K562 (cell line): ENCODE data around the gene ICE2. TPM values are rescaled to one million over a fixed set of nuclear protein-coding genes. Genes with fewer than 3 reads are reported as not detected.

Experiments used
- ATAC-seq: fragments of 200-7000 bp; cut with Tn5 transposase; 3 replicates; pipeline ENCODE4 v1.9.1; 2020; ENCODE audit warnings: moderate library complexity
- Bru-seq: library from RNA; stranded (reverse); fragments of 400-500 nt; gene quantifications from one replicate; lab custom pipeline; 2021; lab: Mats Ljungman, UMichigan
- BruChase-seq, 2 experiments: library from RNA; stranded (reverse); fragments of 400-500 nt; gene quantifications; one replicate each; lab custom pipeline; 2021; lab: Mats Ljungman, UMichigan
- BruUV-seq: library from RNA; stranded (reverse); fragments of 400-500 nt; replicated peaks from 2 replicates; lab custom pipeline; 2021; lab: Mats Ljungman, UMichigan
- CTCF ChIA-PET: fragments of 300-600 bp; formaldehyde crosslinking; extraction: SDS; loops from one replicate; lab custom pipeline; 2021; ENCODE audit warnings: low intra/inter-chr PET ratio; lab: Yijun Ruan, JAX
- POLR2A ChIA-PET: fragments of 300-600, 350-650 bp; sonication (Branson Sonifier 250); formaldehyde crosslinking; extraction: SDS; loops from one replicate; lab custom pipeline; 2021; ENCODE audit warnings: antibody characterized with exemption, inconsistent platforms; lab: Yijun Ruan, JAX
- DNase-seq, 4 experiments: peaks; one replicate each; pipeline versions ENCODE4 v3.0.0 to v3.0.0-alpha.2; 2011 to 2018; ENCODE audit warnings: low spot score in 3 of 4, mixed read lengths in 3 of 4; ENCODE audit errors: extremely low read depth in 1 of 4
- FAIRE-seq: peaks from 2 replicates; lab custom pipeline; 2011; peaks lifted over from hg19 to GRCh38; lab: Jason Lieb, UNC
- H2AFZ ChIP-seq: 2 replicates; pipeline ENCODE4 v1.6.0; 2011; ENCODE audit warnings: low read depth, low read length, control low read depth, inconsistent platforms
- H3K27ac ChIP-seq: fragments of 200-600 bp; 3 replicates; pipeline ENCODE4 v1.8.0; 2011; ENCODE audit warnings: low read depth, mild to moderate bottlenecking, control low read depth, inconsistent platforms, low read length, moderate library complexity, mixed read lengths; ENCODE audit errors: extremely low read depth
- H3K27me3 ChIP-seq, 2 experiments: fragments of 300-600 bp in 1 of 2; 2 replicates in 1 of 2; 3 replicates in 1 of 2; pipeline versions ENCODE4 v1.6.0 to v1.8.0; 2011; ENCODE audit warnings: inconsistent platforms in 2 of 2, low read length in 2 of 2, mild to moderate bottlenecking in 1 of 2, mixed read lengths in 1 of 2, moderate library complexity in 1 of 2; ENCODE audit not compliant: control insufficient read depth in 2 of 2, insufficient read depth in 2 of 2
- H3K36me3 ChIP-seq: fragments of 300-600 bp; 3 replicates; pipeline ENCODE4 v1.8.0; 2011; ENCODE audit warnings: mild to moderate bottlenecking, low read length, inconsistent platforms; ENCODE audit not compliant: control insufficient read depth, insufficient read depth
- H3K4me1 ChIP-seq, 2 experiments: fragments of 200-600 bp in 1 of 2; replicated peaks in 1 of 2; 2 replicates in 1 of 2; 3 replicates in 1 of 2; pipeline versions ENCODE4 v1.5.1 to v1.8.0; 2011; ENCODE audit warnings: inconsistent platforms in 2 of 2, low read length in 2 of 2, mild to moderate bottlenecking in 1 of 2, mixed read lengths in 1 of 2, moderate library complexity in 1 of 2; ENCODE audit not compliant: control insufficient read depth in 2 of 2, insufficient read depth in 2 of 2
- H3K4me2 ChIP-seq: 2 replicates; pipeline ENCODE4 v1.6.1; 2011; ENCODE audit warnings: low read length, control low read depth, inconsistent platforms, mixed read lengths; ENCODE audit not compliant: insufficient read depth
- H3K4me3 ChIP-seq: fragments of 200-600 bp; sonication (generic), shearing (Covaris generic); 2 replicates; pipeline ENCODE4 v1.5.1; 2016; ENCODE audit warnings: control low read depth, inconsistent platforms
- H3K79me2 ChIP-seq: fragments of 200-600 bp; 3 replicates; pipeline ENCODE4 v1.8.0; 2011; ENCODE audit warnings: low read length, inconsistent platforms; ENCODE audit not compliant: control insufficient read depth, insufficient read depth
- H3K9ac ChIP-seq, 2 experiments: 2 replicates each; pipeline versions ENCODE4 v1.6.0 to v1.6.1; 2011; ENCODE audit warnings: low read depth in 2 of 2, low read length in 2 of 2, control low read depth in 1 of 2, inconsistent platforms in 1 of 2, mild to moderate bottlenecking in 1 of 2, mixed read lengths in 1 of 2; ENCODE audit not compliant: insufficient read depth in 1 of 2
- H3K9me1 ChIP-seq: one replicate; pipeline ENCODE4 v1.6.0; 2011; ENCODE audit warnings: inconsistent platforms, mild to moderate bottlenecking, low read length, moderate library complexity; ENCODE audit not compliant: control insufficient read depth, insufficient read depth
- H3K9me3 ChIP-seq: replicated peaks from 2 replicates; pipeline ENCODE4 v1.5.1; 2011; ENCODE audit warnings: low read depth, low read length, inconsistent platforms; ENCODE audit not compliant: control insufficient read depth, insufficient read depth
- H4K20me1 ChIP-seq: replicated peaks from 2 replicates; pipeline ENCODE4 v1.6.1; 2011; ENCODE audit warnings: low read length, inconsistent platforms, mixed read lengths; ENCODE audit not compliant: control insufficient read depth, insufficient read depth
- LEF1 ChIP-seq: fragments of 450-650 bp; IDR thresholded peaks from 2 replicates; pipeline ENCODE4 v1.6.1; 2016; ENCODE audit warnings: mild to moderate bottlenecking
- PCBP1 ChIP-seq: fragments of 200-400 bp; formaldehyde crosslinking; IDR thresholded peaks from 2 replicates; pipeline ENCODE4 v1.6.1; 2018; ENCODE audit warnings: mild to moderate bottlenecking, low read depth, low read length; ENCODE audit not compliant: poor library complexity, severe bottlenecking
- ZNF274 ChIP-seq: IDR thresholded peaks from 2 replicates; pipeline ENCODE4 v1.6.1; 2011; ENCODE audit warnings: low read depth, mild to moderate bottlenecking, low read length, moderate library complexity, borderline replicate concordance
- WGBS: fragments of 100-300 bp; shearing (Covaris generic); methylation state at CpG from one replicate; pipeline ENCODE4 v1.1.6; 2016; ENCODE audit warnings: low coverage, mixed read lengths; ENCODE audit not compliant: insufficient coverage; ENCODE audit errors: missing lambda C conversion rate; 5-methylcytosine and 5-hydroxymethylcytosine counted together
- in situ Hi-C: fragments of 300-500 bp; cut with MboI; formaldehyde crosslinking; loops from 4 replicates; pipeline ENCODE4 v1.15.0; 2018; ENCODE audit warnings: inconsistent platforms, mixed read lengths
- intact Hi-C: fragments of 100-400 bp; cut with micrococcal nuclease; formaldehyde crosslinking; loops from 2 replicates; pipeline ENCODE4 v1.14.2; 2022
- long read RNA-seq, 3 experiments: library from polyadenylated mRNA in 2 of 3; library from RNA in 1 of 3; unstranded in 2 of 3; stranded (forward) in 1 of 3; transcript quantifications; one replicate each; pipeline ENCODE4 v2.0.0, GENCODE V29; 2019 to 2022
- polyA minus RNA-seq, 3 experiments: library from RNA; depleted of rRNA, polyadenylated mRNA; stranded (reverse); fragments of >200 nt; gene quantifications; 2 replicates each; pipeline ENCODE4 v1.2.3, GENCODE V29; 2011
- polyA plus RNA-seq, 8 experiments: library from polyadenylated mRNA; depleted of rRNA in 4 of 8; stranded (reverse) in 5 of 8; unstranded in 3 of 8; fragments of >200 nt; fragmentation: Nextera tagmentation in 2 of 8; fragmentation: Illumina TruSeq in 1 of 8; extraction: Ambion mirVana in 2 of 8; extraction: Trizol in 1 of 8; gene quantifications; 2 replicates each; pipeline versions ENCODE4 v1.2.1 to v1.2.3, GENCODE V29; 2011 to 2014; ENCODE audit warnings: inconsistent platforms in 1 of 8, missing spikeins in 1 of 8
- total RNA-seq, 7 experiments: library from RNA; depleted of rRNA in 6 of 7; stranded (reverse); fragments of >200 nt in 6 of 7; fragmentation: Illumina TruSeq in 2 of 7; extraction: Trizol in 2 of 7; gene quantifications; 2 replicates each; pipeline versions ENCODE4 v1.2.1 to v1.2.3, GENCODE V29; 2011 to 2021; ENCODE audit warnings: low replicate concordance in 1 of 7
- TF ChIP-seq, protein P1 (sequence below): fragments of 450-650 bp; IDR thresholded peaks from 2 replicates; pipeline ENCODE4 v1.6.1; 2017; ENCODE audit warnings: antibody characterized with exemption, mild to moderate bottlenecking
- TF ChIP-seq, protein P2 (sequence below): fragments of 450-650 bp; IDR thresholded peaks from 2 replicates; pipeline ENCODE4 v1.6.1; 2016; ENCODE audit warnings: low read depth, mild to moderate bottlenecking, moderate library complexity

The ICE2 gene, protein sequence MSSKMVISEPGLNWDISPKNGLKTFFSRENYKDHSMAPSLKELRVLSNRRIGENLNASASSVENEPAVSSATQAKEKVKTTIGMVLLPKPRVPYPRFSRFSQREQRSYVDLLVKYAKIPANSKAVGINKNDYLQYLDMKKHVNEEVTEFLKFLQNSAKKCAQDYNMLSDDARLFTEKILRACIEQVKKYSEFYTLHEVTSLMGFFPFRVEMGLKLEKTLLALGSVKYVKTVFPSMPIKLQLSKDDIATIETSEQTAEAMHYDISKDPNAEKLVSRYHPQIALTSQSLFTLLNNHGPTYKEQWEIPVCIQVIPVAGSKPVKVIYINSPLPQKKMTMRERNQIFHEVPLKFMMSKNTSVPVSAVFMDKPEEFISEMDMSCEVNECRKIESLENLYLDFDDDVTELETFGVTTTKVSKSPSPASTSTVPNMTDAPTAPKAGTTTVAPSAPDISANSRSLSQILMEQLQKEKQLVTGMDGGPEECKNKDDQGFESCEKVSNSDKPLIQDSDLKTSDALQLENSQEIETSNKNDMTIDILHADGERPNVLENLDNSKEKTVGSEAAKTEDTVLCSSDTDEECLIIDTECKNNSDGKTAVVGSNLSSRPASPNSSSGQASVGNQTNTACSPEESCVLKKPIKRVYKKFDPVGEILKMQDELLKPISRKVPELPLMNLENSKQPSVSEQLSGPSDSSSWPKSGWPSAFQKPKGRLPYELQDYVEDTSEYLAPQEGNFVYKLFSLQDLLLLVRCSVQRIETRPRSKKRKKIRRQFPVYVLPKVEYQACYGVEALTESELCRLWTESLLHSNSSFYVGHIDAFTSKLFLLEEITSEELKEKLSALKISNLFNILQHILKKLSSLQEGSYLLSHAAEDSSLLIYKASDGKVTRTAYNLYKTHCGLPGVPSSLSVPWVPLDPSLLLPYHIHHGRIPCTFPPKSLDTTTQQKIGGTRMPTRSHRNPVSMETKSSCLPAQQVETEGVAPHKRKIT
- 69.6 and 202 TPM in 2 replicates for total RNA-seq (2011; cell fraction: chromatin; rRNA removed; ENCODE audit: low replicate concordance)
- total RNA-seq (2011; cell fraction: nucleolus; rRNA removed), result 35.4 and 55.4 TPM in 2 replicates
- total RNA-seq (2011; cell fraction: nucleoplasm; rRNA removed), result 87.3 and 162 TPM in 2 replicates
- total RNA-seq (2014; rRNA removed) (26.6 and 31.0 TPM in 2 replicates), total RNA-seq (2014; rRNA removed; fragmentation: Illumina TruSeq; extraction: Trizol) (58.1 and 67.9 TPM in 2 replicates), total RNA-seq (2015; rRNA removed; fragmentation: Illumina TruSeq; extraction: Trizol) (51.4 and 59.4 TPM in 2 replicates), total RNA-seq (2021) (63.7 and 69.7 TPM in 2 replicates), polyA plus RNA-seq (2011; rRNA removed) (78.9 and 87.9 TPM in 2 replicates), polyA plus RNA-seq (2014; fragmentation: Illumina TruSeq; extraction: Trizol) (58.7 and 62.6 TPM in 2 replicates), polyA plus RNA-seq (2014; fragmentation: Nextera tagmentation; extraction: Ambion mirVana) (10 to 100 TPM; 21.8 to 31.7 TPM), polyA plus RNA-seq (2014; rRNA removed) (37.9 and 42.0 TPM in 2 replicates), polyA minus RNA-seq (2011; rRNA and poly(A)+ RNA removed) (88.3 and 107 TPM in 2 replicates), Bru-seq, nascent RNA (percentile 87 among the genes with signal in this experiment), BruChase-seq, experiment 1, labeled RNA remaining after a 2-hour chase (percentile 92 among the genes with signal in this experiment), BruChase-seq, experiment 2, labeled RNA remaining after a 6-hour chase (percentile 90 among the genes with signal in this experiment)
- 32.6 and 41.3 TPM in 2 replicates for polyA plus RNA-seq (2011; cell fraction: cytosol; rRNA removed)
- polyA plus RNA-seq (2011; cell fraction: nucleus; rRNA removed), result 68.8 and 81.9 TPM in 2 replicates
- polyA plus RNA-seq (2012), result 36.8 and 38.4 TPM in 2 replicates
- polyA minus RNA-seq (2011; cell fraction: cytosol; rRNA and poly(A)+ RNA removed), result 41.0 and 42.8 TPM in 2 replicates
- polyA minus RNA-seq (2011; cell fraction: nucleus; rRNA and poly(A)+ RNA removed), result 73.4 and 123 TPM in 2 replicates
- long read RNA-seq, experiment 1, full-length matches to known transcripts, result 54 of 134 reads
- long read RNA-seq, experiment 1, partial matches to known transcripts, result 34 of 134 reads
- long read RNA-seq, experiment 1, other reads (novel, unspliced or antisense), result 46 of 134 reads
- long read RNA-seq, experiment 2, full-length matches to known transcripts, result 2 of 32 reads
- long read RNA-seq, experiment 2, partial matches to known transcripts, result 16 of 32 reads
- long read RNA-seq, experiment 2, other reads (novel, unspliced or antisense), result 14 of 32 reads
- long read RNA-seq, experiment 3, full-length matches to known transcripts, result 12 of 43 reads
- long read RNA-seq, experiment 3, partial matches to known transcripts, result 17 of 43 reads
- long read RNA-seq, experiment 3, other reads (novel, unspliced or antisense), result 14 of 43 reads

DNA sequence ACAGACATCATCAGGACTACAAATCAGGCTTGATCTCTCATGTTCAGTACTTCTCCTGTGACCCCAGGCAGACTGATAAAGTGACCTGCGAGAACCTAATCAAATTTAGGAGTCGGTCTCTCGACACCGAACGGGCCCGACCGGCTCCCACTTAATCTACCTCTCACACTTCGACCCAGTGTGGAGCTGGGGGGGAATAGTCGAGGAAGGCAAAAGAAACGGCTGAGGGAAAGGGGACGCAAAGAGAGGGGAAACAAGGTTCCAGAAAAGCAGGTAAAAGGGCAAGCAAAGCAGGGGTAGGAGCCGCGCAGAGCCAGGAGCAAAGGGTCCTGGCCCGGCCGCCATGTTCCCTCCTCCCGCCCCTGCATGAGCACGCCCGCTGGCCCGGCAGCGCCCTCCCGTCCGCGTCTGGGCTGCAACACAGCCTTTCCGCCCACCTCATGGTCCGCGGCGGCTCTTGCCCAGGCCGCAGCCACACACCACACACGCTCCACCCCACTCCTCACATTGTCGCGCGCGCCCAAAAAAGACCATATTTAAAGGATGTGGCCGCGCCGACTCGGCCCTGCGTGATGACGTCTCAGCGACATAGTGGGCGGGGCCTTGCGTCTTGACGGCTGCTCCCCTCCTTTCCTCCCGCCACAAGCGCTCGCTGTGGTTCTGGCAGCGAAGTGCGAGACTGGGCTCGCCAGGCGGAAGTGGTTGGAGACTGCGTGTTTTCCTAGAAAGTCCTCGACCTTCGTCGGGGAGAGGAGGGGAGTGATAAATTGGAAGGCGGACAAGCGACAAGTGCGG lies at the start of gene ICE2:
TSS of gene ICE2 (minus strand) at position 577 of the 795 bp plus-strand sequence. CDS start 1,165 bp downstream, outside the sequence.
- no peaks in the 10 kb centered on the region for H3K9me3 ChIP-seq
- peaks cover 60% of the 10 kb centered on the region for H3K79me2 ChIP-seq
- ChIA-PET POLR2A (interaction anchor here (0.5 to 2.1 kb wide), 11 partner anchors 11 to 790 kb away, joined by 3 to 8 read pairs (median 5); no protein-coding TSS in a partner anchor), CTCF (no interaction called here)
- FAIRE-seq (peak; percentile 99), DNase-seq (peak; percentile 90 to 97 (median 90)), ATAC-seq (peak; percentile 92)
- H3K4me2 ChIP-seq, result peak within 1 kb of the TSS; percentile 97
- peak within 1 kb of the TSS; percentile 92 to 97 for H3K9ac ChIP-seq
- BruUV-seq, result no TSS peak
- peaks cover 0 to 11% of the 10 kb centered on the region in 2 experiments; a peak in 2 of 5 replicates for H3K4me1 ChIP-seq
- peak within 1 kb of the TSS; percentile 95 for H3K27ac ChIP-seq
- 1% methylated on average over 48 of the region's 57 CpGs for WGBS
- in situ Hi-C loops (no loop called here), intact Hi-C loops (loop anchor here (2.0 kb wide), 2 partner anchors 82 to 790 kb away; partner anchors contain the start of genes ANXA2 and BNIP2)
- H3K36me3 ChIP-seq, result peaks cover 31% of the 10 kb centered on the region
- H3K9me1 ChIP-seq, result no peaks in the 10 kb centered on the region
- peak within 1 kb of the TSS; percentile 98 for H2AFZ ChIP-seq
- no peaks in the 10 kb centered on the region for H4K20me1 ChIP-seq
- H3K4me3 ChIP-seq, result peak within 1 kb of the TSS; percentile 80
- no peaks in the 10 kb centered on the region for H3K27me3 ChIP-seq
- TF ChIP-seq LEF1 (0 out of 2 replicates have a peak, but pooled peaks have one; percentile 26), ZNF274 (no peak), PCBP1 (peak; percentile 80)
- TF ChIP-seq, protein P1, sequence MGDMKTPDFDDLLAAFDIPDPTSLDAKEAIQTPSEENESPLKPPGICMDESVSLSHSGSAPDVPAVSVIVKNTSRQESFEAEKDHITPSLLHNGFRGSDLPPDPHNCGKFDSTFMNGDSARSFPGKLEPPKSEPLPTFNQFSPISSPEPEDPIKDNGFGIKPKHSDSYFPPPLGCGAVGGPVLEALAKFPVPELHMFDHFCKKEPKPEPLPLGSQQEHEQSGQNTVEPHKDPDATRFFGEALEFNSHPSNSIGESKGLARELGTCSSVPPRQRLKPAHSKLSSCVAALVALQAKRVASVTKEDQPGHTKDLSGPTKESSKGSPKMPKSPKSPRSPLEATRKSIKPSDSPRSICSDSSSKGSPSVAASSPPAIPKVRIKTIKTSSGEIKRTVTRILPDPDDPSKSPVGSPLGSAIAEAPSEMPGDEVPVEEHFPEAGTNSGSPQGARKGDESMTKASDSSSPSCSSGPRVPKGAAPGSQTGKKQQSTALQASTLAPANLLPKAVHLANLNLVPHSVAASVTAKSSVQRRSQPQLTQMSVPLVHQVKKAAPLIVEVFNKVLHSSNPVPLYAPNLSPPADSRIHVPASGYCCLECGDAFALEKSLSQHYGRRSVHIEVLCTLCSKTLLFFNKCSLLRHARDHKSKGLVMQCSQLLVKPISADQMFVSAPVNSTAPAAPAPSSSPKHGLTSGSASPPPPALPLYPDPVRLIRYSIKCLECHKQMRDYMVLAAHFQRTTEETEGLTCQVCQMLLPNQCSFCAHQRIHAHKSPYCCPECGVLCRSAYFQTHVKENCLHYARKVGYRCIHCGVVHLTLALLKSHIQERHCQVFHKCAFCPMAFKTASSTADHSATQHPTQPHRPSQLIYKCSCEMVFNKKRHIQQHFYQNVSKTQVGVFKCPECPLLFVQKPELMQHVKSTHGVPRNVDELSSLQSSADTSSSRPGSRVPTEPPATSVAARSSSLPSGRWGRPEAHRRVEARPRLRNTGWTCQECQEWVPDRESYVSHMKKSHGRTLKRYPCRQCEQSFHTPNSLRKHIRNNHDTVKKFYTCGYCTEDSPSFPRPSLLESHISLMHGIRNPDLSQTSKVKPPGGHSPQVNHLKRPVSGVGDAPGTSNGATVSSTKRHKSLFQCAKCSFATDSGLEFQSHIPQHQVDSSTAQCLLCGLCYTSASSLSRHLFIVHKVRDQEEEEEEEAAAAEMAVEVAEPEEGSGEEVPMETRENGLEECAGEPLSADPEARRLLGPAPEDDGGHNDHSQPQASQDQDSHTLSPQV, result peak; percentile 75; the same call in 1 of the 2 replicates
- TF ChIP-seq, protein P2, sequence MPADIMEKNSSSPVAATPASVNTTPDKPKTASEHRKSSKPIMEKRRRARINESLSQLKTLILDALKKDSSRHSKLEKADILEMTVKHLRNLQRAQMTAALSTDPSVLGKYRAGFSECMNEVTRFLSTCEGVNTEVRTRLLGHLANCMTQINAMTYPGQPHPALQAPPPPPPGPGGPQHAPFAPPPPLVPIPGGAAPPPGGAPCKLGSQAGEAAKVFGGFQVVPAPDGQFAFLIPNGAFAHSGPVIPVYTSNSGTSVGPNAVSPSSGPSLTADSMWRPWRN, result 0 out of 2 replicates have a peak, but pooled peaks have one; percentile 20
